GM18498 (cell line): Measurements from ENCODE around the gene HSPA1L.
"Not testable (repeated sequence)": the region's sequence is repeated elsewhere in the genome, so short reads cannot be mapped to it uniquely, and the experiment has no call there.

Experiments
- ATAC-seq: cut with Tn5 transposase; IDR thresholded peaks from one replicate; pipeline ENCODE4 v1.9.1; 2021; ENCODE audit warnings: mild to moderate bottlenecking, moderate library complexity; ENCODE audit not compliant: unreplicated experiment

HSPA1L gene

DNA sequence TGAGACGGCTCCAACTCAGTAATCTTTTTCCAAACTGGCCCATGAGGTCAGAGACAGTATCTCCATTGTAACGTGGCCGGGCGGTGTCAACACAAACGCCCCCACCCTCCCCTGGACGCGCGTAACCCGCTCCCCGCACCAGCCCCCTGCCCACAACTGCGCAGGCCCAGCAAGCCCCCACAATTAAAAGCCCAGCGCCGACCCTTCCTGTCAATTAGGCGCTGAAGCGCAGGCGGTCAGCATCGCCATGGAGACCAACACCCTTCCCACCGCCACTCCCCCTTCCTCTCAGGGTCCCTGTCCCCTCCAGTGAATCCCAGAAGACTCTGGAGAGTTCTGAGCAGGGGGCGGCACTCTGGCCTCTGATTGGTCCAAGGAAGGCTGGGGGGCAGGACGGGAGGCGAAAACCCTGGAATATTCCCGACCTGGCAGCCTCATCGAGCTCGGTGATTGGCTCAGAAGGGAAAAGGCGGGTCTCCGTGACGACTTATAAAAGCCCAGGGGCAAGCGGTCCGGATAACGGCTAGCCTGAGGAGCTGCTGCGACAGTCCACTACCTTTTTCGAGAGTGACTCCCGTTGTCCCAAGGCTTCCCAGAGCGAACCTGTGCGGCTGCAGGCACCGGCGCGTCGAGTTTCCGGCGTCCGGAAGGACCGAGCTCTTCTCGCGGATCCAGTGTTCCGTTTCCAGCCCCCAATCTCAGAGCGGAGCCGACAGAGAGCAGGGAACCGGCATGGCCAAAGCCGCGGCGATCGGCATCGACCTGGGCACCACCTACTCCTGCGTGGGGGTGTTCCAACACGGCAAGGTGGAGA is at the start of gene HSPA1L, which contains the start of gene HSPA1A:
HSPA1L (minus strand) TSS at position 259 of the 814 bp plus-strand sequence. CDS start 3,311 bp downstream, outside the sequence.
HSPA1A (plus strand) TSS at position 519 of the 814 bp plus-strand sequence; CDS start at position 733, 214 bp downstream.
- ATAC-seq: peak; percentile 46

DNA sequence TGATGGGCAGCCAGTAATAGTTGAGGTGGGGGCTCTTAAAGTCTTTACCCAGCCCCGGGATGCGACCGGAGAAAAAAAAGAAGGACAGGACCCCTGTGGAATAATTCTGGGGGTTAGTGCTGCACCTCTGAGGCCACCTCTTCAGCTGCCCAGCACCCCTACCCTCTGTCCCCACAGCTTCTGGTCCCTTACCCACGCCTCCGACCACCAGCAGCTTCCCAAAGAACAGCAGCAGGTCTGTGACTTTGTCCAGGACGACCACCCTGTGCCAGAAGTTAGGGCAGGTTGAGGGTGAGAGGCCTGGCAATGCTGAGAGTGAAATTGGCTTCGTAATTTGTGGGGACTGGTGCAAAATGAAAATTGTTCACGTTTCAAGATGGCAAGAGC is 49.7 kb upstream of the HSPA1L start:
- no peak for ATAC-seq

DNA sequence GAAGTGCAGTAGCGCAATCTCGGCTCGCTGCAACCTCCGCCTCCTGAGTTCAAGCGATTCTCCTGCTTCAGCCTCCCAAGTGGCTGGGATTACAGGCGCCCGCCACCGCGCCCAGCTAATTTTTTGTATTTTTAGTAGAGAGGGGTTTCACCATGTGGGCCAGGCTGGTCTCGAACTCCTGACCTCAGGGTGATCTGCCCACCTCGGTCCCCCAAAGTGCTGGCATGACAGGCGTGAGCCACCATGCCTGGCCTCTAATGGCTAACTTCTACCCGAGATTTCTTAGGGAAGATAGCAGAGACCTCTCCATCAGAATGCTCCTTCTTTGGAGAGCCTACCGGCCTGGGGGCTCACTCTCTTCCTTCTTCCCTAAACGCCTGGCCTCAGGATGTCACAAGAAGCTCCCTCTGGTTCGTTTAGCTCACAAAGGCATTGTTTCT is 49.1 kb upstream of the HSPA1L start:
- not testable (repeated sequence) for ATAC-seq

DNA sequence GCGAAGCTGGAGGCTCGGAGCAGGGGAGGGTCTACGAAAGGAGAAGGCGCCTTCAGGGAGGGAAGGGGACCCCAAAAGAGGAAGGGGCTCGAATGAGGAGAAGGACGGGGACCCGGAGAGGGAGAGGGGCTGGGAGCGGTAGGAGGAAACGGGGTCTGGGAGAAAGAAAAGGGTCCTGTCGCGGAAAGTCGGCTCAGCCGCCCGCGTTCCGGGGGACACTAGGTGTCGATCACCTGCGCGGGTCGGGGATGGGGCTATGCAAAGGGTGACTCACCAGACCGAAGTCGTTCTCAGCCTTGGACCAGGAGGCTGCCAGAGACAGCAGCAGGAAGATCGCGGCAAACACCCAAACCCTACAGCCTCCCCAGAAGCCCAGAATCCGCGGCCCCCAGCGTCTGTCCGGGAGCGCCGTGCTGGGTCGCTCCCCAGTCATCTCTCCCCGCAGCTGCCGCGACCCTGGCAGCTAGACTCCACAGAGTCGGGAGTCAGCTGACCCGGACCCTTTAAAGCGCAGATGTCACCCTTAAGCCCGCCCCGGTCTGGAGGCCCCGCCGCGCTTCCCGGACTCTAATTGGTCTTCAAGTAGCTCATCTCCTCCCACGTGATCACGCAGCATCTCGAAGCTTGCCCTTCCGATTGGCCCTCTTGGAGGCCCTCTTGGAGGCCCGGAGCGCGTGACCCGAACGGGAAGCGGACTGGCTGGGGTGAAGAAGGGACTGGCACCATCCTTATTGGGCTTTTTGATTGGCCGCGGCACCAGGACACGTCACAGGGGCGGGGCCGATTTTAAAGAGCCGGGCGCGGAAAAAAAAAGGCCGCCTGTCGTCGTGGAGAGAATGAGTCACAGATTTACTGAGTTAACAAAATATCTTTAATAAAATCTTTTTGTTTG is 47.5 kb upstream of the HSPA1L start, which contains the start of gene NEU1:
NEU1 (minus strand) TSS at position 478 of the 892 bp plus-strand sequence; CDS start at position 433, 45 bp downstream.
- peak; percentile 91 for ATAC-seq

DNA sequence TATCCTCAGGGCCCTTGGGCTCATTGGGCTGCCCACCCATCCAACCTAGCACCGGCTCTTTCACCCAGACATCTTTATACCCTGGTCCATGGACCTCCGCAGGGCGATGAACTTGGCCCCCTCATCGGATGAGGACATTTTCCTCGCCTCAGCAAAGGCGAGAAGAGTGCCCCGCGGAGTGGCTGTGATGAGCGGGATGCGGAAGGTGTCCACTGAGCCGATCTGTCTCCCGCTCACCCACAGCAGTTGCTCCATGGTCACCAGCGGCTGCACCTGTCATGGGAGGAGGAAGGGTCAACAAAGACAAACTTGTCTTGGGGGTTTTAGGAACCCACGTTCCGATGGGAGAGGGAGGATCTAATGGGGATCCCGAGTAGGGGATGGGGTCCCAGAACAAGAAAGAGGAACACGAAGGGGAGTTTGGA is 46.8 kb upstream of the HSPA1L start:
- ATAC-seq: no peak

DNA sequence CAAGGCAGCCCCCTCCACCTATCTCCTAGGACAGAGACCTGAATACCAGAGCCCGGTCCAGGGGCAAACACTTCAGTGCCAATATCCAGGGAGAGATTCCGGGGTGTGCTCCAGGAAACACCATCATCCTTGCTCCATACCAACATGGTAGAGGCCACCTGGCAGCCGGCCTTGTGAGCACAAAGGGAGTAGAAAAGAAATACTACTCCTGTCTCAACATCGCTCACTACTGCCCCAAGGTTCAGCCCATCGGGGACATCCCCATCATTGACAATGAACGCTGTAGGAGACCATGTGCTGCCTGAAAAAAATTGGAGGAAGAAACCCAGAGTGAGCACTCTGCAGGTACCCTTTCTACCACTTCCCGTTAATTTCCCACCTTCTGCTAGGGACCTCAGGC is 46.1 kb upstream of the HSPA1L start:
- ATAC-seq: no peak

DNA sequence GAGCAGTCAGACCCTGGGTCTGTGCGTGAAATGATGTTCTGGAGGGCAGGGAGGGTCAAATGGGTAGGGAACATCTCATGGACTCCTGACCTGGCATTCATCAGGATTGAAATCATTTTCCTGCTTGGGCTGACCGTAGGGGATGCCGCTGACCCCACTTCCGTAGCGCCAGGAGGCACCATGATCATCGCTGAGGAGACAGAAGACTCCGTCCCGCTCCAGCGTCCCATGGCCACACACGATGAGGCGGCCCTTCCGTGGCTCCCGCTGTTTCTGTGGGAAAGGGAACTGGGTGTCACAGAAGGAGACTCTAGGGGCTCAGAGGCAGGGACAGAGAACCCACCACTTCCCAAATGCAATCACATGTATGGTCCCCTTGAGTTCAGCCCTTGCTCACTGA is 45.3 kb upstream of the HSPA1L start:
- no peak for ATAC-seq

DNA sequence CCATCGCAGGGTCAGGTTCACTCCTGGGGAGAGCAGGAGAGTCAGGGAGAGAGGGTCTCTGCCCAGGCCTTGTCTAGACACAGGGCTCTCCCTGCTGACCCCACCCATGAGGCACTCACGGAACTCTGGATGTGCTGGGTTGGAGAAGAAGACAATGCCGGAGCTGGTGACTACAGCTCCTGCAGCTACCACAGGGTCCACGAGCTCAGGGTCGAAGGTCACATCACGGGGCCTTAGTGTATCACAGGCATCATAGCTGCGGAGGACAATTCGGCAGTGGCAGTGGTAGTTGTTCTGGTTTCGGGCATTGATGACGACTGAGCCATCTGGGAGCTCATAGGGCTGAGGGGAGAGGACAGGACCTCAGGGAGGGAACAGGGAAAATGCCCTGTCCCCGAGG is 44.8 kb upstream of the HSPA1L start:
- ATAC-seq: no peak

DNA sequence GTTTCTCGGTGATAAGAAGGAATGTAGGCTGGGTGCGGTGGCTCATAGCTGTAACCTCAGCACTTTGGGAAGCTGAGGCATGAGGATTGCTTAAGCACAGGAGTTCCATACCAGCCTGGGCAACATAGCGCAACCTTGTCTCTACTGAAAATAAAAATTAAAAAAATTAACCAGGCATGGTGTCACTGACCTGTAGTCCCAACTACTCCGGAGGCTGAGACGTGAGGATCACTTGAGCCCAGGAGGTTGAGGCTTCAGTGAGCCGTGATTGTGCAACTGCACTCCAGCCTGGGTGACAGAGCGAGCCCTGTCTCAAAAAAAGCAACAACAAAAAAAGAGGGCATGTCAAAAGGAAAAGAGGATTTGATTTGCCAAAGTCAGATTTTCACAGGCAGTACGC is 43.6 kb upstream of the HSPA1L start:
- ATAC-seq: no peak

DNA sequence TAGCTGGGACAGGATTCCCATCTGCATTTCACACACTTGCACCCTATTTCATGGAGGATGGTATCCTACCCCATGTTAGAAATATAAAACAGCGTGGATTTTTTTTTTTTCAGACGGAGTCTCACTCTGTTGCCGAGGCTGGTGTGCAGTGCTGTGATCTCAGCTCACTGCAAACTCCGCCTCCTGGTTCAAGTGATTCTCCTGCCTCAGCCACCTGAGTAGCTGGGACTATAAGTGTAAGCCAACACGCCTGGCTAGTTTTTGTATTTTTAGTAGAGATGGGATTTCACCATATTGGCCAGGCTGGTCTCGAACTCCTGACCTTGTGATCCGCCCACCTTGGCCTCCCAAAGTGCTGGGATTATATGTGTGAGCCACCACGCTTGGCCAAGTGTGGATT is 42.7 kb upstream of the HSPA1L start:
- not testable (repeated sequence) for ATAC-seq

DNA sequence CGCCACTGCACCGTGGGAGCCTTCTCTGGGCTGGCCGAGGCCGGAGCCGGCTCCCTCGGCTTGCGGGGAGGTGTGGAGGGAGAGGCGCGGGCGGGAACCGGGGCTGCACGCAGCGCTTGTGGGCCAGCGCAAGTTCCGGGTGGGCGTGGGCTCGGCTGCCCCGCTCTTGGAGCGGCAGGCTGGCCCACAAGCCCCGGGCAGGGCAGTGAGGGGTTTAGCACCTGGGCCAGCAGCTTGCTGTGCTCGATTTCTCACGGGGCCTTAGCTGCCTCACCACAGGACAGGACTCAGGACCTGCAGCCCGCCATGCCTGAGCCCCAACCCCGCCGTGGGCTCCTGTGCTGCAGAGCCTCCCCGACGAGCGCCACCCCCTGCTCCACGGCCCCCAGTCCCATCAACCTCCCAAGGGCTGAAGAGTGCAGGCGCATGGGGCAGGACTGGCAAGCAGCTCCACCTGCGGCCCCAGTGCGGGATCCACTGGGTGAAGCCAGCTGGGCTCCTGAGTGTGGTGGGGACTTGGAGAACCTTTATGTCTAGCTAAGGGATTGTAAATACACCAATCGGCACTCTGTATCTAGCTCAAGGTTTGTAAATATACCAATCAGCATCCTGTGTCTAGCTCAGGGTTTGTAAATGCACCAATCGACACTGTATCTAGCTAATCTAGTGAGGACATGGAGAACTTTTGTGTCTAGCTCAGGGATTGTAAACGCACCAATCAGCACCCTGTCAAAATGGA is 37.1 kb upstream of the HSPA1L start:
- not testable (repeated sequence) for ATAC-seq

DNA sequence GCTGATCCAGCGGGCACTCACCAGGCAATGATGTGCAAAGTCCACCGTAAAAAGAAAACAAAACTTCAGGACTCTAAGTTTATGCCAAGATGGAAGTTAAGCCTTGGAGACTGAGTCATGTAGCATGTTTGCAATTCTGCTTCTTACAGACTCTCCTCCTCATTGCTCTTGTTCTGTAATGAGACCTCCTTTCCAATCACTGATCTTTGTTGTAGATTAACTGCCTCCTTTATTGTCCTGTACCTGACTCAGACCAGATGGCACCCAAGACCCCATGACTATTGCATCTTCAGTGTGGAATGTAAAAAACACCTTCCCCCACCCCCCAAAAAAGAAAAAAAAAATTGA is 36.4 kb upstream of the HSPA1L start:
- ATAC-seq: no peak

DNA sequence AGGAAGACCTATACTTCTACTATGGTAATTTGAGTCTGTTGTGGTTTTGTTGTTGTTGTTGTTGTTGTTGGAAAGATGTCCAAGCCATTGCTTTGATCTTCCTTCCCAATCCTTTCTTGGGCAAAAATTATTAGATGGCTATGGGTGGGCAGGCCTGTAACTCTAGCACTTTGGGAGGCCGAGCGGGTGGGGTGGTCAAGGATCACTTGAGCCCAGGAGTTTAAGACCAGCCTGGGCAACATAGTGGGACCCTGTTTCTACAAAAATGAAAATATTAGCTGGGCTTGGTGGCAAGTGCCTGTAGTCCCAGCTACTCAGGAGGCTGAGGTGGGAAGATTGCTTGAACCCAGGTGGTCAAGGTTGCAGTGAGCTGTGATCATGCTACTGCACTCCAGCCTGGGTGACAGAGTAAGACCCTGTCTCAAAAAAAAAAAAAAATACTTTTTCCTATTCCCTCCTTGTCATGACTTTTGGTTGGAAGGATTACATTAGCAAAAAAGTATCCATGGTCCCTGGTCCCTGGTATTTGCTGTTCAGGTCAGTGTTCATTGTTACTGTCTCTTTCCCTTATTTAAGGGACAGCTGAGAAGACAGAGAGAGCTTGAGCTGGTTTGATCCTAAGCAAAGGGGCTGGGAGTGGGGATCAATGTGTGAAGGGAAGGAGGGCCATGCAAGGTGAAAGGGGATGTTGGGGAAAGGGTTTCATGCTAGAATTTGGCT is 35.8 kb upstream of the HSPA1L start:
- ATAC-seq: no peak

DNA sequence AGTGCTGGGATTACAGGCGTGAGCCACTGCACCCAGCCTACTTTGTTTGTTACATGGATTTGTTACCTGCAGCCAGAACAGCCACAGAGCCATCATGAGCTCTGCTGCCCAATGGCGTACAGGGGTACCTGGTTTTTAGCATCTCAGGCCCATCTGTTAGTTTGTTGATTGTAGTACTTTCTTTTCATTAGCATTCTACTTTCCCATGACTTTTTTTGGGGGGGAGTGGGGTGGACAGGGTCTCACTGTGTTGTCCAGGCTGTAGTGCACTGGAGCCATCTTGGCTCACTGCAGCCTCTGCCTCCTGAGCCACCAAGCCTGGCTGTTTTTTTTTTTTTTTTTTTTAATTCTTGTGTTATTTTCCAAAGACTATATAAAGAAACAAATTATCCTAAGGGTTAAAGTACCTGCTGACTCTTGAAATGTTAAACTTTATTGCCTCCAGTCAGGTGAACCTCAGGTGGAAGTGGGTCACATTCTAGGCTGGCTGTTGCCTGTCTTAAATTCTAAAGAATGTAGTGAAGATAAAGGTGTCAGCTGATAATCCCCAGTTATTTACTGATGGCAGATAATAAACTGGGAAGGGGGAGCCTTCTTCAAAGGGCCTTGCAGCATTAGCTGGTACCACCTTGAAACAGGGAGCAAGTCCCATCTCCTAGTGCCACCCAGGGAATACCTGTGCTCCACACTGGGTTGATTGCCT is 32.3 kb upstream of the HSPA1L start:
- ATAC-seq: no peak

DNA sequence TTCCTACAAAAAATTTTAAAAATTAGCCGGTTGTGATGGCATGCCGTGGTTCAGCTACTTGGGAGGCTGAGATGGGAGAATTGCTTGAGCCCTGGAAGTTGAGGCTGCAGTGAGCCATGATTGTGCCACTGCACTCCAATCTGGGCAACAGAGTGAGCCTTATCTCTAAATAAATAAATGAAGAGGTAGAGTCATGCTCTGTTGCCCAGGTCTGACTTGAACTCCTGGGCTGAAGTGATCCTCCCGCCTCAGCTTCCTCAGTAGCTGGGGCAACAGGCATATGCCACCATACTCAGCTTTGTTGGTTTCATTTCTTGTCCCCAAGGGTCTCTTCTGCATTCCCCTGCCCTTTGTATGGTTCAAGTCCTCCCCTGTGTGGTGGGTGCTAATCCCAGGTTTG is 29.4 kb upstream of the HSPA1L start:
- no peak for ATAC-seq

DNA sequence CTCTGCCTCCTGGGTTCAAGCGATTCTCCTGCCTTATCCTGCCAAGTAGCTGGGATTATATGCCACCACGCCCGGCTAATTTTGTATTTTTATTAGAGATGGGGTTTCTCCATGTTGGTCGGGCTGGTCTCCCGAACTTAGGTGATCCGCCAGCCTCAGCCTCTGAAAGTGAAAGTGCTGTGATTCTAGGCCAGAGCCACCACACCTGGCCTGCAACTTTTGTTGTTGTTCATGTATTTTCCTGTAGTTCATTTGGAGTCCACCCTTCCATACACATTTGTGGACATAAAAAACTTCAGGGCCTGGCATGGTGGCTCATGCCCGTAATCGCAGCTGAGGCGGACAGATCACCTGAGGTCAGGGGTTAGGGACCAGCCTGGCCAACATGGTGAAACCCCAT is 27.0 kb upstream of the HSPA1L start:
- ATAC-seq: no peak

DNA sequence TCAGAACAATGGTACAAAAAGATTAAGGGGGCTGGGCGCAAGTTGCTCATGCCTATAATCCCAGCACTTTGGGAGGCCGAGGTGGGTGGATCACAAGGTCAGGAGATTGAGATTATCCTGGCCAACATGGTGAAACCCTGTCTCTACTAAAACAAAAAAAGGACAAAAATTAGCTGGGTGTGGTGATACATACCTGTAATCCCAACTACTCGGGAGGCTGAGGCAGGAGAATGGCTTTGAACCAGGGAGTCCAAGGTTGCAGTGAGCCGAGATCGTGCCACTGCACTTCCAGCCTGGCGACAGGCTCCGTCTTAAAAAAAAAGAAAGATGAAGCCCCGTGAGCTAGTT is 24.7 kb upstream of the HSPA1L start:
- ATAC-seq: not testable (repeated sequence)

DNA sequence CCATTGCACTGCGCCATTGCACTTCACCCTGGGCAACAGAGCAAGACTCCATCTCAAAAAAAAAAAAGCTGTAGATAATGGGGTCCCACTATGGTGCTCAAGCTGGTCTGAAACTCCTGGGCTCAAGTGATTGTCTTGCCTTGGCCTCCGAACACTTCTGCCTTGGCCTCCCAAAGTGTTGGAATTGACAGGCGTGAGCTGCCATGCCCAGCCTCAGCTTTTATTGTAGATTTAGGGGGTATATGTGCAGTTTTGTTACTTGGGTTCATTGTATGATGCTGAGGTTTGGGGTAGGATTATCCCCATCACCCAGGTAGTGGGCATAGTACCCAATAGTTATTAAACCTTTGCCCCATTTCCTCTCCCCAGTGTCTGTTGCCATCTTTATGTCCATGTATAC is 23.9 kb upstream of the HSPA1L start:
- ATAC-seq: no peak

DNA sequence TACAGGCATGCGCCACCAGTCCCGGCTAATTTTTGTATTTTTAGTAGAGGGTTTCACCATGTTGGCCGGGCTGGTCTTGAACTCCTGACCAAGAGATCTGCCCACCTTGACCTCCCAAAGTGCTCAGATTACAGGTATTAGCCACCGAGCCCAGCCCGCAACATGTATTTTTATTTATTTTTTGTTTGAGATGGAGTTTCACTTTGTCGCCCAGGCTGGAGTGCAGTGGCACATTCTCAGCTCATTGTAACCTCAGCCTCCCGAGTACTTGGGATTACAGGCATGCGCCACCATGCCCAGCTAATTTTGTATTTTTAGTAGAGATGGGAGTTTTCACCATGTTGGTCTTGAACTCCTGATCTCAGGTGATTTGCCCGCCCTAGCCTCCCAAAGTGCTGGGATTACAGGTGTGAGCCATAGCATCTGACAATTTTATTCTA is 23.1 kb upstream of the HSPA1L start:
- ATAC-seq: not testable (repeated sequence)
